Neural crest cell (in vitro differentiated cells): Measurements from ENCODE around the gene TRPM3. TPM values are rescaled to one million over a fixed set of nuclear protein-coding genes. Genes with fewer than 3 reads are reported as not detected.

Experiments used
- DNase-seq: peaks from one replicate; pipeline ENCODE4 v3.0.0; 2021; ENCODE audit warnings: low read depth, mixed read lengths, low spot score
- H3K27ac Mint-ChIP-seq: one replicate; pipeline ENCODE4 v1.8.0; 2021; ENCODE audit warnings: mild to moderate bottlenecking, mixed read lengths; ENCODE audit not compliant: unreplicated experiment
- H3K27me3 Mint-ChIP-seq: 2 replicates; pipeline ENCODE4 v1.8.0; 2021; ENCODE audit warnings: low read depth, mild to moderate bottlenecking, mixed read lengths
- H3K36me3 Mint-ChIP-seq: 2 replicates; pipeline ENCODE4 v1.8.0; 2021; ENCODE audit warnings: low read depth, mild to moderate bottlenecking, mixed read lengths
- H3K4me1 Mint-ChIP-seq: 2 replicates; pipeline ENCODE4 v1.8.0; 2021; ENCODE audit warnings: mixed read lengths
- H3K4me3 Mint-ChIP-seq: one replicate; pipeline ENCODE4 v1.8.0; 2021; ENCODE audit warnings: mild to moderate bottlenecking, mixed read lengths
- H3K9me3 Mint-ChIP-seq: 2 replicates; pipeline ENCODE4 v1.8.0; 2021; ENCODE audit warnings: mixed read lengths
- total RNA-seq: library from RNA; stranded (reverse); gene quantifications from 2 replicates; pipeline ENCODE4 v1.2.1, GENCODE V29; 2021
- TF ChIP-seq, protein P1 (sequence below): fragments of 200-600 bp; sonication (generic); conservative IDR thresholded peaks from 2 replicates; pipeline ENCODE4 v1.5.0; 2021; ENCODE audit warnings: antibody characterized with exemption, mild to moderate bottlenecking

Gene TRPM3
- total RNA-seq, 1 donor from 2014 or later = 1.4 TPM

DNA sequence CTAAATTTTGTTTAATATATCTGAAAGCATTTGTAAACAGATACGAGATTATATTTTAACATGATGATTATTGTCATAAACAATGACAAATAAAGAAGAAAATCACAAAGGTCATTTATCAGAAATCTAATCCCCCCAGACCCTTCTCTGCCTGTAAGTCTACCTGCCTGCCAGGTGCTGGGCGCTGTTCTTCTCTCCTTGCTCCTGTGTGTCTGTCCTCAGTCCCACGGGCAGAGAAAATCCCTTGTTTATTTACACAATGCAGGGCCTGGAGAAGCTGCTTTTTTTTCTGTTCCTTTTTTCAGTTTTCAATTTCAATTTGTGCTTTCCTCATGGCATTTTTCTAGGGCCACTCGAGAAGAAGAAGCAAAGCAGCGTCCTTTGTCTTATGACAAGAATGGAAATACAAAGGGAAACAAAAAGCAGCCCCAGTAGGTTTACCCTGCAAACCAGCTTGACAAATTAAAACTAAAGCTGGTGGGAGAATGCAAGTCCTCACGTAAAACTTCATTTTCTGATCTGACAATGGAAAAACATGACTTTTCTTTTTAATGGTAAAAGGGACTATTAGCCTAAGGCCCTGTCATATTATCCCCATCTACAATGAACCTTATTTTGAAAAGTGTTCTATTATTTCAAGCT, 424.6 kb downstream of the TRPM3 start:
- no peak overlapping the region for H3K27ac Mint-ChIP-seq
- no peak overlapping the region for H3K4me3 Mint-ChIP-seq
- H3K4me1 Mint-ChIP-seq = peaks cover 26% of the 10 kb centered on the region
- TF ChIP-seq, protein P1, sequence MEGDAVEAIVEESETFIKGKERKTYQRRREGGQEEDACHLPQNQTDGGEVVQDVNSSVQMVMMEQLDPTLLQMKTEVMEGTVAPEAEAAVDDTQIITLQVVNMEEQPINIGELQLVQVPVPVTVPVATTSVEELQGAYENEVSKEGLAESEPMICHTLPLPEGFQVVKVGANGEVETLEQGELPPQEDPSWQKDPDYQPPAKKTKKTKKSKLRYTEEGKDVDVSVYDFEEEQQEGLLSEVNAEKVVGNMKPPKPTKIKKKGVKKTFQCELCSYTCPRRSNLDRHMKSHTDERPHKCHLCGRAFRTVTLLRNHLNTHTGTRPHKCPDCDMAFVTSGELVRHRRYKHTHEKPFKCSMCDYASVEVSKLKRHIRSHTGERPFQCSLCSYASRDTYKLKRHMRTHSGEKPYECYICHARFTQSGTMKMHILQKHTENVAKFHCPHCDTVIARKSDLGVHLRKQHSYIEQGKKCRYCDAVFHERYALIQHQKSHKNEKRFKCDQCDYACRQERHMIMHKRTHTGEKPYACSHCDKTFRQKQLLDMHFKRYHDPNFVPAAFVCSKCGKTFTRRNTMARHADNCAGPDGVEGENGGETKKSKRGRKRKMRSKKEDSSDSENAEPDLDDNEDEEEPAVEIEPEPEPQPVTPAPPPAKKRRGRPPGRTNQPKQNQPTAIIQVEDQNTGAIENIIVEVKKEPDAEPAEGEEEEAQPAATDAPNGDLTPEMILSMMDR = no peak
- no peaks in the 10 kb centered on the region for H3K27me3 Mint-ChIP-seq
- peaks cover 3% of the 10 kb centered on the region for H3K9me3 Mint-ChIP-seq
- DNase-seq = no peak
- no peaks in the 10 kb centered on the region for H3K36me3 Mint-ChIP-seq

DNA sequence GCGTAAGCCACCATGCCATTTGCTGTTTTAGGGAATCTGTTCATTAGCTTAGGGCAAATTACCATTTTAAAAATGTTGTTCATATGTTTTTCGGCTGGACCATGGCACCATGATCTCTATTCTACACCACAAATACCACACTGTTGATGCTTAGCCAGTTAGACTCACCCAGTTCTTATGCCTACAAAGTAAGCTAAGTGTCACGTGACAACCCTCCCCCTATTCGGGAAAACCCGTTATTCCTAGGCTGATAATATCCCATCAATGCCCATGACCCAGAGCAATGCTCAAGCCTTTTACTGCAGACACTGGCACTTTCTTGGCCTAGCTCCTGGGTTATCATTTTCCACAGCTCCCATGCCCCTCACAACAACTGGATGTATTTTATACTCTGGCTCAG, 426.7 kb downstream of the TRPM3 start:
- H3K9me3 Mint-ChIP-seq = peaks cover 3% of the 10 kb centered on the region
- no peak for DNase-seq
- TF ChIP-seq, protein P1 = no peak
- H3K4me3 Mint-ChIP-seq = no peak overlapping the region
- H3K36me3 Mint-ChIP-seq = no peaks in the 10 kb centered on the region
- peaks cover 11% of the 10 kb centered on the region for H3K4me1 Mint-ChIP-seq
- no peak overlapping the region for H3K27ac Mint-ChIP-seq
- no peaks in the 10 kb centered on the region for H3K27me3 Mint-ChIP-seq

DNA sequence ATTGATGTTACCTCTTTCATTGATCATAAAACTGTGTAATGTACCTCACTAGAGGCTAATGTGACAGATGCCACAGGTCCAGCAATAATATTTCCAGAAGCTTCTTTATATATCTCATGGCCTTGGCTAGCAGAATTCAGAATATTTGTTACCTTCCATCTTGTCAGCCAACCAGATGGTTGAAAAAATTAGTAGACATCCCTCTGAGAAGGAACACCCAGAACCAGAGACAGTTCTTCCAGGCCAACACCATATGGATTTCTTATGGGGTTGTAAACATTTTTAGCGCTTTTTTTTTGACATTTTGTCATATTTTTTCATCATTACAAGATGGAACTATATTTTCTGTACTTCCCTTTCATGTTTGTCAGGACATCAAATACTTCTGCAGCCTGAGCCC, 428.2 kb downstream of the TRPM3 start:
- Mint-ChIP-seq H3K27me3 (no peaks in the 10 kb centered on the region), H3K9me3 (peaks cover 3% of the 10 kb centered on the region), H3K36me3 (no peaks in the 10 kb centered on the region), H3K27ac (no peak overlapping the region), H3K4me3 (no peak overlapping the region), H3K4me1 (peaks cover 11% of the 10 kb centered on the region)
- TF ChIP-seq, protein P1 = no peak
- DNase-seq = no peak

DNA sequence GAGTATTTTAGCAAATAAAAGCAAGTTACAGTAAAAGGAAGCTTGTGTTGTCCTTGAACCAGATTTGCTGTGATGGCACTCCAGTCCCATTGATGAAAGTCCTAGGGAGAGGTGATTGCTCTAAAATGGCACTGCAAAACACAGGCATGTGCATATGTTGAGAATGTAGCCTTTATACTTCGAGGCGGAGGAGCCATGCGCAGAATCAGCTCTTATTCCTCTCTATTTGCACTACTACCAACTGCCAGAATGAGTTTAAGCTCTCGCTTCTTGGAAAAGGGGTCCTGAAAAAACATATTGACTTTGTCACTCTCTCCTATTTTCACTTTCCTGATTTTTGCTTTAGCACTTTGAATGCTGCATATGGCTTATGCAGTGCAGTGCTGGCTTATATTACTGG, 429.0 kb downstream of the TRPM3 start:
- no peak overlapping the region for H3K27ac Mint-ChIP-seq
- no peaks in the 10 kb centered on the region for H3K27me3 Mint-ChIP-seq
- H3K4me1 Mint-ChIP-seq = peaks cover 8% of the 10 kb centered on the region
- H3K9me3 Mint-ChIP-seq = peaks cover 3% of the 10 kb centered on the region
- no peak for DNase-seq
- TF ChIP-seq, protein P1 = no peak
- H3K4me3 Mint-ChIP-seq = no peak overlapping the region
- H3K36me3 Mint-ChIP-seq = no peaks in the 10 kb centered on the region

DNA sequence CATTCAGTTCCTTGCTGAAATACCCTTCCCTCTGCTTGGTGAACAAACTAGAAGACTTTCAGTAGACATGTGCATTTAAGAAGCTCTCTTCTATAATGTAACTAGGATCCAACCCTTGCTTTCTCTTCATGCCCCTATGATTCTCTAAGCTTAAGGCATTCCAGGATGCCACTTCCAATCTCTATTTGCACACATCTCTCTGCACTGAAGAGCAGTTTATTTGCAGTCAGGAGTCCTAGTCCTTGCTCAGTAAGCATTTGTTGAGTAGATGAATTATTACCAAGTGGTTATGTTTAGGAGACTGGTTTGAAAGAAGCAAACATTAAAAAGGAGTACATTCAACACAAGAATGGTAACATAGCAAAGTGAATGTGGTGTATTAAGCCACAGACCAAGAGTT, 432.7 kb downstream of the TRPM3 start:
- Mint-ChIP-seq H3K4me3 (no peak overlapping the region), H3K9me3 (peaks cover 3% of the 10 kb centered on the region), H3K4me1 (no peaks in the 10 kb centered on the region), H3K36me3 (no peaks in the 10 kb centered on the region), H3K27me3 (no peaks in the 10 kb centered on the region), H3K27ac (no peak overlapping the region)
- TF ChIP-seq, protein P1 = no peak
- DNase-seq = no peak
